GM12891 (cell line): ENCODE results near the gene TTC28.

Experiments used
- DNase-seq: peaks from one replicate; pipeline ENCODE4 v3.0.0; 2011; ENCODE audit warnings: low spot score; ENCODE audit not compliant: insufficient read length
- FAIRE-seq: peaks from 2 replicates; lab custom pipeline; 2011; peaks lifted over from hg19 to GRCh38; lab: Jason Lieb, UNC
- PAX5 ChIP-seq: IDR thresholded peaks from 2 replicates; pipeline ENCODE4 v1.6.1; 2011; ENCODE audit warnings: low read length, moderate library complexity, mild to moderate bottlenecking; ENCODE audit not compliant: insufficient read depth, severe bottlenecking
- POLR2A ChIP-seq: IDR thresholded peaks from 2 replicates; pipeline ENCODE4 v1.6.1; 2011; ENCODE audit warnings: low read depth, low read length, control low read depth
- POLR2AphosphoS5 ChIP-seq: IDR thresholded peaks from 2 replicates; pipeline ENCODE4 v1.6.1; 2011; ENCODE audit warnings: low read depth, low read length, control low read depth
- POU2F2 ChIP-seq: IDR thresholded peaks from 2 replicates; pipeline ENCODE4 v1.6.1; 2011; ENCODE audit warnings: low read depth, mild to moderate bottlenecking, control low read depth, low read length, moderate library complexity
- SPI1 ChIP-seq: IDR thresholded peaks from 2 replicates; pipeline ENCODE4 v1.6.1; 2011; ENCODE audit warnings: low read depth, low read length, control low read depth
- TAF1 ChIP-seq: IDR thresholded peaks from 2 replicates; pipeline ENCODE4 v1.6.1; 2011; ENCODE audit warnings: low read depth, low read length, control low read depth

Gene TTC28

GRCh38 chr22:28044546-28045173, 635.0 kb downstream of the TTC28 start:
- FAIRE-seq: no peak

GRCh38 chr22:28043266-28043665, 636.4 kb downstream of the TTC28 start:
- DNase-seq (no peak), FAIRE-seq (no peak)
- TF ChIP-seq PAX5 (no peak), POLR2A (no peak), POLR2AphosphoS5 (no peak), TAF1 (no peak), SPI1 (no peak), POU2F2 (no peak)

More at GRCh38 chr22:28044546-28045173, 635.0 kb downstream of the TTC28 start:
- DNase-seq: no peak
- TF ChIP-seq SPI1 (peak; percentile 52; the same call in 1 of the 2 replicates), POLR2AphosphoS5 (no peak)

DNA sequence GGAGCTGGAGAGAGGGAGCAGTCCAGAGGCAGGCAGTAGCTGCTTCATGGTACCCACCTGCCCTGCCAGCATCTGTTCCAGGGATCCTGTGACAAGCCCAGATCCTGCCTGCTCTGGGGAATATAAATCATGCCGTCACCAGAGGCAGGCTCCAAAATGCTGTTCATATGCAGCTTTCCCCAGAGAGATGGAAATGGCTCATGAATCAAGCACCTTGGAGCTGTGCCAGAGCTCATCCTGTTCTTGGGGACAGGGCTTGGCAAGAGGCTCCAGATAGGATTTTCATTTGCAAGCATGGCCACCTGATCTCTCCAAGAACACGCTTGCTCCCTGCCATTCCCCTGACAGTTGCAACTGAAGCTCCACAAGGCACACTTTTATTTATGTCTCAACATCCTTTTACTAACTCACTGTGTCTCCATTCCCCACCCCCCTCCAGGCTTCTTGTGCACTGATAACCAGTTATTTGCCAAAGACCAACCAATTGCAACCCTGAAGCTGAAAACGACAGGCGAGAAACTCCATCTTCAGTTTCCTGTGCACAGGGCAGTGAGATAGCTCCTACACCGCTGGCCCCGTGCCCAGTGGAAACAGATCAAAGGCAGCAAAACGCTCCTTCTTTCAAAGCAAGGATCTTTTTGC, 644.8 kb downstream of the TTC28 start:
- TF ChIP-seq TAF1 (no peak), POLR2A (no peak), PAX5 (no peak), POLR2AphosphoS5 (no peak), SPI1 (no peak), POU2F2 (no peak)
- DNase-seq (no peak), FAIRE-seq (no peak)

GRCh38 chr22:28034145-28034759, 645.4 kb downstream of the TTC28 start:
- no peak for DNase-seq
- TF ChIP-seq PAX5: no peak
- no peak for TF ChIP-seq POU2F2
- no peak for TF ChIP-seq TAF1
- TF ChIP-seq SPI1: no peak
- no peak for TF ChIP-seq POLR2AphosphoS5
- no peak for TF ChIP-seq POLR2A
- FAIRE-seq: no peak

GRCh38 chr22:28032861-28033260, 646.8 kb downstream of the TTC28 start:
- DNase-seq: no peak
- no peak for FAIRE-seq
- TF ChIP-seq SPI1 (no peak), TAF1 (no peak), POU2F2 (no peak), PAX5 (no peak), POLR2AphosphoS5 (no peak), POLR2A (no peak)

- FAIRE-seq (no peak), DNase-seq (no peak)
- no peak for TF ChIP-seq POLR2A
- no peak for TF ChIP-seq POLR2AphosphoS5
- TF ChIP-seq SPI1: no peak
- no peak for TF ChIP-seq POU2F2
- no peak for TF ChIP-seq PAX5
- no peak for TF ChIP-seq TAF1
Measured at GRCh38 chr22:28031383-28031922, 648.2 kb downstream of the TTC28 start.

GRCh38 chr22:28030473-28030872, 649.2 kb downstream of the TTC28 start:
- TF ChIP-seq POU2F2 (no peak), POLR2A (no peak), TAF1 (no peak), PAX5 (no peak), SPI1 (no peak), POLR2AphosphoS5 (no peak)
- DNase-seq (no peak), FAIRE-seq (no peak)

DNA sequence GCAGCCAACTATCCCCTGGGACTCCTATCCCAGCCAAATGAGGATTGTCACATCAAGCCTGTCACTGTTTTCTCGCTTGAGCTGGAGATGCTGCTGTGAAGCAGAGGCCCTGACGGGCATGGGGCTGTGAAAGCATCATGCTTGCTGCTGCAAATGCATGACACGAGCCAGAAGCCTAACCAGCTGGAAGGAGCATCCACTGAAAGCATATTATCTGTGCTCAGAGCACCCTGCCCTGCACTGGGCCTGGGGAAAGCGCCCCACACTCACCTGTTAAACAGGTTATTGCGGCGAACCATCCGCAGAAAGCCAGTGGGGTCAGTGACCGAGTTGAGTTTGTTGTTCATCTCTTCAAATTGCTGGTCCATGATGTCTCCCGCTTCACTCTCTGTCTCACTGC, 649.7 kb downstream of the TTC28 start:
- TF ChIP-seq POLR2A (no peak), POU2F2 (no peak), POLR2AphosphoS5 (no peak), SPI1 (no peak), TAF1 (no peak), PAX5 (no peak)
- FAIRE-seq (no peak), DNase-seq (no peak)

DNA sequence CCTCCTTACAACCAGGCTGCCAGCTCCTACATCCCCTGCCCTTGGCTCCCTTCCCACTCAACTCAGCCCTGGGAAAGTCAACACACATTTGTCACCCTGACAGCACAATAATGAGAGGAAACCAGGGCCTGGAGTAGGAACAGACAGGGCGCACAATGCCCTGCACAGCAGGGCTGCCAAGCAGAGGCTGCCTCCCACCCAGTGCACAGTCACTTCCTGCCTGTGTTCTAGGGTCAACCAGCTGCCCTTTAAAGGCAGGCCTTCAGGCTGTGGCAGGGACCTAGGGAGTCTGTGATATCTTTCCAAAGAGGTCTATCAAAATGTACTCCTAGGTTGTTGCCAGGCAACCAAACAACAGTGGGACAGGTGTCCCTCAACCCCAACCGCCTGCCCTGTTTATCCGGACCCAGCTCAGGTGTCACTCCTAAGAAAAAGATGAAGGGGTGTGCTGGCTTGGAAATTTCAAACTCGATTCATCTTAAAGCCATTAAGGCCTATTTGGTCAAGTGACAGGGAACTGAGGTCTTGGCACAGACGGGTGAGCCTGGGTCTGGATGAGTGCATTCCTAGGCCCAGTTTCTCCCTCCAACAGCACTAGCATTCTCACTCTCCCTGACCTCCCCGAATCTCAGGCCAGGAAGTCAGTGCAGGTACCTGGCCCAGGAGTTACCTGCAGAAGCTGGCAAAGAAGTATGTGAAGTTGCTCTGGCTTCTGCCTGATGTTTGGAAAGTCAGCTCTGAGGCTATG, 650.3 kb downstream of the TTC28 start:
- TF ChIP-seq SPI1 (no peak), PAX5 (no peak), POLR2AphosphoS5 (no peak), TAF1 (no peak)
- no peak for FAIRE-seq
- no peak for DNase-seq
